GM19452 (cell line): Measurements from ENCODE around the gene MMP20.

Experiments
- ATAC-seq: cut with Tn5 transposase; IDR thresholded peaks from one replicate; pipeline ENCODE4 v1.9.1; 2021; ENCODE audit not compliant: unreplicated experiment

MMP20 gene

DNA sequence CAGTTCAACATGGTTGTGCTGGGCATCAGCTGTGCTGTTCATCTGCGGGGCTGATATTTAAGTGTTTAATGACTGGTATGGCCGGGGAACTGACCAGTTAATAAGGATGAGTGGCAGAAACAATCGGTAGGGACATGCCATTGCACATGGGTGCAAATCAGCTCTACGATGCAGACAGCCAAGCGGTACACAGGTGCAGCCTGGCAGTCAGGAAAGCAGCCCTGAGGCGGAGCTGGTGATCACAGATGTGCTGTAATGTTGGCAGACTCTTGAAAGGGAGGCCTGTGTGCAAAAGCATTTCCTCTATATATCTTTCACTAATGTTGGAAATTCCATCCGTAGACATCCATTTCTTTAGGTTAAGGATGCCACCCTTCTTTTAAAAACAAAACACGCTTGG lies 1.1 kb downstream of the MMP20 start:
- ATAC-seq = no peak

DNA sequence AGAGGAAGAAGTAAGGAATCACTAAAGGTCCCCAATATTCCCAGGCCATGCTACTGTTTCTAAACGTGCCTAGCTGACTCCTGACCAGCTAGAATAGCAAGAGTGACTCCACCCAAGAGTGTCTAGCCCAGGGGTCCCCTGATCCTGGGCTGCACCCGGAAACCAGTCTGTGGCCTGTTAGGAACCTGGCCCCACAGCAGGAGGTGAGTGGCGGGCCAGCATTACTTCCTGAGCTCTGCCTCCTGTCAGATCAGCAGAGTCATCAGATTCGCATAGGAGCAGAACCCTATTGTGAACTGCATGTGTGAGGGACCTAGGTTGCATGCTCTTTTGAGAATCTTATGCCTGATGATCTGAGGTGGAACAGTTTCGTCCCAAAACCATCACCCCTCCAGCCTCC lies 2.0 kb downstream of the MMP20 start:
- no peak for ATAC-seq

DNA sequence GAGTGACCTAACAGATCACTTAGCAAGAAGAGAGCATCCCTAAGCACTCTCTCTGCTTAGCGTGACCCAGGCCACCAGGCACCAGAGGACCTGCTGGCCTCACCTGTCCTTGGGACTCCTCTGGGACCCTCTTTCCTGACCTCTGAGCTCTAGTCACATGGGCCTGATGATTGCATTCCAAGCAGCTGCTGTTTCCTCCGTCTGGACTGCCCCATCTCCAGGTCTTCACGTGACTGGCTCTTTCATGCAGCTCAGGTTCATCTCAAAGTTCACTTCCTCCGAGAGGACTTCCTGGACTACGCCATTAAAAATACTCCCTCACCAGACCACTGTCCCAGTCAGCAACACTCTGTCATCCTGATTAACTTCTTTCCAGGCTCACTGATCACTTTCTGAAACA lies 2.9 kb downstream of the MMP20 start:
- ATAC-seq = no peak

GRCh38 chr11:102620818-102621561 lies 4.1 kb downstream of the MMP20 start:
- peak; percentile 71 for ATAC-seq

- no peak for ATAC-seq
Observed at GRCh38 chr11:102620179-102620578, 5.0 kb downstream of the MMP20 start.

DNA sequence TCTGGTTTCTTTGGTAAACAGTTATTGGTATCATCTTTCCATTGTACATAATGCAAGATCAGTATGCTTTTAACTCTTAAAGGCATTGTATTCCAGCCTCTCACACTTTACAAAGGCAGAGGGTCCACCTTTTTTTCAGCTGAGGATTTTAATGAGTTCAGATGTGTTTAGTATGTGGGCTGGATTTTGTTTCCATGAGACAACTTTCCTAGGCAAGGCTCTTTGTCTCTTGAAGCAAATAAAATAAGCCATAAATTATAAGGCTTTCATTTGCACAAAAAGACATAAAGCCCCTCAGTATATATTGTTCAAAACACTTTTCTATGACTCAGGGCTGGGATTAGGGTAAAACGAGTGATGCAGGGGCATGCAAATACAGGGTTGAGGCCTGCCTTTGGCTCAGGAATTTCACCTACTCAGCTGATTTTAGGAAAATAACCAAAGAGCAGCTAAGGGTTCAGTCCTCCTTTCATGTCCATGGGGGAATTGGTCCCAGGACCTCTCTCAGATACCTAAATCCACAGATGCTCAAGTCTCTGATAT lies 7.6 kb downstream of the MMP20 start:
- ATAC-seq = no peak

DNA sequence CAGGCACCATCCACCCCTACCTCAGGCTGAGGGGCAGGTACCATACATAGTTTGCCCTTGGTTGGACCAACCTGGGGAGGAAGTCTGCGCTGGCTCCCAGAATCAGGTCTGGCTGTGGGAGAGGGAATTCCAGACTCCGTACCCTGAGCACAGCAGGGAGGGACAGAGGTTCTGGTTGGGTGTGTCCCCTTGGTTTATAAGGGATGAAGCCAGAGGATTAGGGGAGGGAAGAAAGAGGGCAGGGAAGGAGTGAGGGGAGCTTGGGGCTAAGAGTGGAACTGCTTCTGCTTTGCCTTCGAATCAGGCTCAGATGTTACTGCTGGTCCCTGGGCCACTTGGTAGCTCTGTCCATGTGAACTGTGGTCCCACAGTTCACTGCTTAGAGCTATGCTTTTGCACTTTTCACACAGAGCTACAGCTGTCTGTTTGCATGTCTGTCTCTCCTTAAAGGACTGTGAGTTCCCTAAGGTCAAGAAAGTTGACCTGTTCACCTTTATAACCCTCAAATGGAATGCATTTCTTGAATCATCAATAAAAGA lies 9.2 kb downstream of the MMP20 start:
- ATAC-seq = no peak

GRCh38 chr11:102615077-102615893 lies 9.8 kb downstream of the MMP20 start:
- no peak for ATAC-seq

DNA sequence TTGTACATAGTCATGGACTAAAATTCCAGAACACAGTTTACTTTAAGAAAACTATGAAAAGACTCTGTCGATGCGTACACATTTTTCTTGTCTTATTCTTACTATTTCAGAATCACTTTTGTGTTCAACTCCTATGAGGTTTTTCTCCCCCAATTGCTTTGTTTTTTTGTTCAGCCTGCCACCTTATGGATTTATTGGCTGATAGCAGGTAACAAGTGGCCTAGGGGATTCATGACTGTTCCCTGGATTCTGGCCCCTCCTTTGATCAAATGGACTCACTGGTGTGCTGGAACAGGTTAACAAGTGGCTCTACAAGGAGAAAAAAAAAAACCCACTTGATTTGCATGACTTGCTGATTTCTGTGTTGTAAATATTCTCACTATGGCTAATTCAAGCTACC lies 10.6 kb downstream of the MMP20 start:
- no peak for ATAC-seq

- no peak for ATAC-seq
Observed at GRCh38 chr11:102614031-102614430, 11.1 kb downstream of the MMP20 start.

DNA sequence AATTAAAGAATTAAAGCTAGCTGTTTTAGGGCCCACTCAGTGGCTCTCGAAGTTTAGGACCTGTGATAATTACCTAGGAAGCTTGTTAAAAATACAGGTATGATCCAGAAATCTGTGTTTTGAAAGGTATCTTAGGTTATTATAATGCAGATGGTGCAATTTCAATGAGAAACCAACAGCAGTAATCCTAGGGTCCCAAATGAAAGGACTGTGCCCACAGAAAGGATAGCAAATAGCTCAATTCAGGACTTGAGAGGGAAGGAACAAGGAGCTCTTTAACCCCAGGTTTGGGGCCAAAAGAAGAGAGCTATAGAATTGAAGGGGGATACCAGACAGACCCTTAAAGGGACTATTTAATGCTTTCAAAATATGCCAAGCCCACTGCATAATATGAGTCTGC lies 11.7 kb downstream of the MMP20 start:
- no peak for ATAC-seq

DNA sequence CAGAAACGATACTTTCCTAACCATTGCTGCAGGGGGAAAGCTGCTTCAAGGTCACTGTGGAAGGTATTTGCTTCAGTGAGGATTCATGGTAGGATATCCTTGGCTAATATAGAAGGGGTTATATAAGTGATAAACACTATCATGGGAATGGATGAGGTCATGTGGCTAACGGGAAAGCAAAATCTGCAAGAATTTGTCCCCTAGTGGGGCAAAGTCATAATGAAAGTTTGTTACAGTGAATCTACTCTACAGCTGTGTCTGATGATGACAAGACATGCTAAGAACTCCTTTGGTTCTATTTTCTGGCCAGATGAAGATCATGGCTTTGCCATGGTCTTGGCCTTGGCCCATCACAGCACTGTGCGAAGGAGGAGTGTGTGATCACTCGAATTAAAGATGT lies 13.8 kb downstream of the MMP20 start:
- peak; percentile 30 for ATAC-seq

DNA sequence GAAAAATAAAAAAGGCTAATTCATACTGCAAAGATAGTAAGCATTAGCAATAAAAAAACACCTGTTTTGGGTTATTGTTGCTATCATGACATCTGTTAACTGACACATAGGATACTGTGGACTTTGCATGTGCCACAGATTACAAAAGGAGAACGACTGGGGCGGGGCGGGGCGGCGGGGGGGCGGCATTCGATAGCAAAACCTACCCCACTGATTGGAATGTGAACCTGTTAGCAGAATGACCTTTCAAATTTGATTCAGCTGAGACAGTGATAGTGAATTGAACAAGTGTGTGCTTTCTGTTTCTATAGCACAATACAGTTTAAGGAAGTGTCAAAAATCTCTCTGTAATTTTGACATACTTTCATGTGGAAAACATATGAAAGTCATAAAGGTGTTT lies 14.9 kb downstream of the MMP20 start:
- ATAC-seq = no peak

GRCh38 chr11:102608699-102609098 lies 16.4 kb downstream of the MMP20 start:
- no peak for ATAC-seq

- ATAC-seq = no peak
Observed at GRCh38 chr11:102604875-102605274, 20.3 kb downstream of the MMP20 start.

DNA sequence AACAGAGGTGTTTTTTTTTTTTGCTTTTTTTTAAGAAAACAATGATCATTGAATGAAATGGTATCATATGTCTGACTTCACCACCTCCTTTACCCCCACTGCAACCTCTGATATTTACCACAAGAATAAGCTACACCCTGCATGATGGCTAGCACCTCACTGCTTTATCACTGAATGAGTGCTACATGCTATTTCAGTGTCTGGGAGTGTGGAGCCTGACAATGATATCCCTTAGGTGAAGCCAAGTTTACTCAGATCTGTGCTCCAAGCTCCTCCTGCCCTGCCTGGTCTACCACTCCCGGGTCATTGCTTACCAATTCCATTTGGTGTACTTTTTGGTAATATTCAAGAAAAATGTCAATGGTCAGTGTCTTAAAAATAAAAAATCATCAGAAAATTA lies 21.1 kb downstream of the MMP20 start:
- no peak for ATAC-seq

DNA sequence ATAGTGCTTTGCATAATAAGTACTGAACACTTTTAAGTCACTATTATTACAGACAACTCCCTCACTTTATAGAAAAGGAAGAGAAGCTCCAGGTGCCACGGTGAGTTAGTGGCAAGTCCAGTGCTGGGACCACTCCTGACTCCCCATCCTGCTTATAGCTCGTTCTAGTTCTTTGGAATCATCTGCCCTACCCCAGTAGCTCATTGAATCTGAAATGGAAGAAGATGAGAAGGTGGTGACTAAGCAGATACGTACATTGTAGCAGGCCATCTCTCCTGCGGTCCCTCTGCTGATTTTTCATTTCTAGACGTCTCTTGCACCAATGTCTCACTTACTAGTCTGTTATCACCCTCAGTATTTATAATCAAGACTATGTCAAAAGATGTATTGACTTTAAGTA lies 21.6 kb downstream of the MMP20 start:
- ATAC-seq = no peak

DNA sequence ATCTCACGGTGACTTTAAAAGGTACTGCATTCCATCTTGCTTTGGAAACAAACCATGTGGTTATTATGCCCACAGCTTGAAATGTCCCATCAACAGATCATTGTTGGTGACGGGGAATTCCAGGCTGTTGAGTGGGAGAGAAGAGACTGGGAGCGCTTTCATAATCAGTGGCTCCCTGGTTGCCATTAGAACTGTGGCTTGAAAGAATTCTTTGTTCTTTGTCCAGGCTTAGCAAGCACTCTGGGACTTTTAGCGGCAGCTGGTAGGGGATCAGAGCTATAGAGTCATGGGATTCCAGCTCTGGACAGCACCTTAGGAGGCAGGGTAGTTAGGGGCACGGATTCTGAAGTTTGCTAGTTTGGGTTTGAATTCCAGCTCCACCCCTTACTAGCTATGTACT lies 22.0 kb downstream of the MMP20 start:
- no peak for ATAC-seq

DNA sequence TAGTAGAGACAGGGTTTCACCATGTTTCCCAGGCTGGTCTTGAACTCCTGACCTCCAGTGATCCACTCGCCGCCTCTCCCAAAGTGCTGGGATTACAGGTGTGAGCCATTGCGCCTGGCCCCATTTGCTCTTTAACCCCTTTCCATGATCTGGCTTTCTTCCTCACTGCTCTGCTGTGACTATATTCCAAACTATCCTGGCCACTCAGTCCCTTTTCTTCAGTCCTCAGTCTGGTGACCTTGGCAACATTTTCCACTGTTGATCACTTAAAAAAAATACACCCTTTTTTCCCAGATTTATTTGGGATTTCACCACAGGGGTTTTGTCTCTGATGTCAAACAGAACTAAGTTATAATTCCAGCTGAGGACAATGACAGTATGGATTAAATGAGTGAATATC lies 24.5 kb downstream of the MMP20 start:
- ATAC-seq = no peak

- ATAC-seq = peak; percentile 97
Observed at GRCh38 chr11:102599642-102600261, 25.4 kb downstream of the MMP20 start.

- ATAC-seq = no peak
Observed at GRCh38 chr11:102598272-102598671, 26.9 kb downstream of the MMP20 start.
